DMS53 (cell line): Measurements from ENCODE around the gene C4B.
"Not testable (repeated sequence)": the region's sequence is repeated elsewhere in the genome, so short reads cannot be mapped to it uniquely, and the experiment has no call there.

Experiments
- DNase-seq: peaks from one replicate; lab custom pipeline; 2025; lab: John Stamatoyannopoulos, UW

The C4B gene

DNA sequence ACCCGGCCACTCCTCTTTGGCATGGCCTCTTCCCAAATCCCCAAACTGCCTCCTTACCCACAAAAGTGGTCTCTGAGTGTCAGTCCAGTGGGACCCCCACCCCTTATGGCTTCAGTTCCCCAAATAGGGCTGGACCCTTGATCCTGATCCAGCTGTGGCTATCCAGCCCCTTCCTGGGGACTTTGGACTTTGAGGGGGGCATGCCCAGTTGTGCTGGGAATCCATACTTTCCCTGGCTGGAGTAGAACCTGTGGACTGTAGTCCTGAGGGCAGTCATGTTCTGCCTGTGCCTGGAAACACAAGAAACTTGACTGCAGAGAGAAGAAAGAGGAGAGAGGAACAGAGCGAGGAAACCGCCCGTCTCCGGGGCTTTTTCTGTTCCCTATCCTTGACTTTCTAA is 22.5 kb downstream of the C4B start:
- not testable (repeated sequence) for DNase-seq

DNA sequence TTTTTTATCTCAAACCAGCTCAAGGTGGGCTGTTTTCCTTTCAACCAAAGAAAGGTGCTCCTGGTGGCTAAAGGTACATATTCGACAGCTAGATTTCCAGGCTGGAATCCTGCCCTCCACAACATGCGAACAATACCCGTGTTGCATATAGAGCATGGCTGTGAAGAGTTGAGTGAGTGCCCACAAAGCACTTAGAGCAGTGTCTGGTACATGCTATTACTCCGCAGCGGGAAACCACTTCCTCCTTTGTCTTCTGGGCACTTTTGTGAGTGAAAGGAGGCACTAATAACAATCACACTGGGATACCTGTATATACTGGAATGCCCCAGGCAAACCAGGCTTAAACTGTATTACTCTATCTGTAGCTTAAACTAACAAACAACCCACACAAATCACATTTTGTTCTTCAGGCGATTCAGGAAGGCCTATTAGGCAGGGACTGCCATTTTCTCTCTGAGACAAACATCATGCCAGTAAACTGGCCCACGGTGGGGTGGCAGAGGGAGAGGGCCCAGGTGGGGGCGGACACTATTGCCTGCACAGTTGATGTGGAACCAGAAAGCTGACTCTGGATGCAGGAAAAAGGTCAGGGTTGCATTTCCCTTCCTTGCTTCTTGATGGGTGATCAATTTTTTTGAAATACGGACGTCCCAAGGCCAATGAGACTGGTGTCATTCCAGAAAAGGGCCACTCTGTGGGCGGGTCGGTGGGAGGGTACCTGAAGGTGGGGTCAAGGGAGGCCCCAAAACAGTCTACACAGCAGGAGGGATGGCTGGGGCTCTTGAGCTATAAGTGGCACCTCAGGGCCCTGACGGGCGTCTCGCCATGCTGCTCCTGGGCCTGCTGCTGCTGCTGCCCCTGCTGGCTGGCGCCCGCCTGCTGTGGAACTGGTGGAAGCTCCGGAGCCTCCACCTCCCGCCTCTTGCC is 23.3 kb downstream of the C4B start, which contains the start of gene CYP21A2:
CYP21A2 (plus strand) TSS at position 818 of the 927 bp plus-strand sequence; CDS start at position 826, 8 bp downstream.
- not testable (repeated sequence) for DNase-seq

DNA sequence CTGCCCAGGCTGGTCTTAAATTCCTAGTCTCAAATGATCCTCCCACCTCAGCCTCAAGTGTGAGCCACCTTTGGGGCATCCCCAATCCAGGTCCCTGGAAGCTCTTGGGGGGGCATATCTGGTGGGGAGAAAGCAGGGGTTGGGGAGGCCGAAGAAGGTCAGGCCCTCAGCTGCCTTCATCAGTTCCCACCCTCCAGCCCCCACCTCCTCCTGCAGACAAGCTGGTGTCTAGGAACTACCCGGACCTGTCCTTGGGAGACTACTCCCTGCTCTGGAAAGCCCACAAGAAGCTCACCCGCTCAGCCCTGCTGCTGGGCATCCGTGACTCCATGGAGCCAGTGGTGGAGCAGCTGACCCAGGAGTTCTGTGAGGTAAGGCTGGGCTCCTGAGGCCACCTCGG is 24.3 kb downstream of the C4B start:
- DNase-seq: not testable (repeated sequence)

DNA sequence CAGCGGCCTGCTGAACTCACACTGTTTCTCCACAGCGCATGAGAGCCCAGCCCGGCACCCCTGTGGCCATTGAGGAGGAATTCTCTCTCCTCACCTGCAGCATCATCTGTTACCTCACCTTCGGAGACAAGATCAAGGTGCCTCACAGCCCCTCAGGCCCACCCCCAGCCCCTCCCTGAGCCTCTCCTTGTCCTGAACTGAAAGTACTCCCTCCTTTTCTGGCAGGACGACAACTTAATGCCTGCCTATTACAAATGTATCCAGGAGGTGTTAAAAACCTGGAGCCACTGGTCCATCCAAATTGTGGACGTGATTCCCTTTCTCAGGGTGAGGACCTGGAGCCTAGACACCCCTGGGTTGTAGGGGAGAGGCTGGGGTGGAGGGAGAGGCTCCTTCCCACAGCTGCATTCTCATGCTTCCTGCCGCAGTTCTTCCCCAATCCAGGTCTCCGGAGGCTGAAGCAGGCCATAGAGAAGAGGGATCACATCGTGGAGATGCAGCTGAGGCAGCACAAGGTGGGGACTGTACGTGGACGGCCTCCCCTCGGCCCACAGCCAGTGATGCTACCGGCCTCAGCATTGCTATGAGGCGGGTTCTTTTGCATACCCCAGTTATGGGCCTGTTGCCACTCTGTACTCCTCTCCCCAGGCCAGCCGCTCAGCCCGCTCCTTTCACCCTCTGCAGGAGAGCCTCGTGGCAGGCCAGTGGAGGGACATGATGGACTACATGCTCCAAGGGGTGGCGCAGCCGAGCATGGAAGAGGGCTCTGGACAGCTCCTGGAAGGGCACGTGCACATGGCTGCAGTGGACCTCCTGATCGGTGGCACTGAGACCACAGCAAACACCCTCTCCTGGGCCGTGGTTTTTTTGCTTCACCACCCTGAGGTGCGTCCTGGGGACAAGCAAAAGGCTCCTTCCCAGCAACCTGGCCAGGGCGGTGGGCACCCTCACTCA is 25.0 kb downstream of the C4B start:
- DNase-seq: not testable (repeated sequence)

DNA sequence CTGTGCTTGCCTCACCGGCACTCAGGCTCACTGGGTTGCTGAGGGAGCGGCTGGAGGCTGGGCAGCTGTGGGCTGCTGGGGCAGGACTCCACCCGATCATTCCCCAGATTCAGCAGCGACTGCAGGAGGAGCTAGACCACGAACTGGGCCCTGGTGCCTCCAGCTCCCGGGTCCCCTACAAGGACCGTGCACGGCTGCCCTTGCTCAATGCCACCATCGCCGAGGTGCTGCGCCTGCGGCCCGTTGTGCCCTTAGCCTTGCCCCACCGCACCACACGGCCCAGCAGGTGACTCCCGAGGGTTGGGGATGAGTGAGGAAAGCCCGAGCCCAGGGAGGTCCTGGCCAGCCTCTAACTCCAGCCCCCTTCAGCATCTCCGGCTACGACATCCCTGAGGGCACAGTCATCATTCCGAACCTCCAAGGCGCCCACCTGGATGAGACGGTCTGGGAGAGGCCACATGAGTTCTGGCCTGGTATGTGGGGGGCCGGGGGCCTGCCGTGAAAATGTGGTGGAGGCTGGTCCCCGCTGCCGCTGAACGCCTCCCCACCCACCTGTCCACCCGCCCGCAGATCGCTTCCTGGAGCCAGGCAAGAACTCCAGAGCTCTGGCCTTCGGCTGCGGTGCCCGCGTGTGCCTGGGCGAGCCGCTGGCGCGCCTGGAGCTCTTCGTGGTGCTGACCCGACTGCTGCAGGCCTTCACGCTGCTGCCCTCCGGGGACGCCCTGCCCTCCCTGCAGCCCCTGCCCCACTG is 25.9 kb downstream of the C4B start:
- not testable (repeated sequence) for DNase-seq

DNA sequence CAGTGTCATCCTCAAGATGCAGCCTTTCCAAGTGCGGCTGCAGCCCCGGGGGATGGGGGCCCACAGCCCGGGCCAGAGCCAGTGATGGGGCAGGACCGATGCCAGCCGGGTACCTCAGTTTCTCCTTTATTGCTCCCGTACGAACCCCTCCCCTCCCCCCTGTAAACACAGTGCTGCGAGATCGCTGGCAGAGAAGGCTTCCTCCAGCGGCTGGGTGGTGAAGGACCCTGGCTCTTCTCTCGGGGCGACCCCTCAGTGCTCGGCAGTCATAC is 26.4 kb downstream of the C4B start:
- not testable (repeated sequence) for DNase-seq

DNA sequence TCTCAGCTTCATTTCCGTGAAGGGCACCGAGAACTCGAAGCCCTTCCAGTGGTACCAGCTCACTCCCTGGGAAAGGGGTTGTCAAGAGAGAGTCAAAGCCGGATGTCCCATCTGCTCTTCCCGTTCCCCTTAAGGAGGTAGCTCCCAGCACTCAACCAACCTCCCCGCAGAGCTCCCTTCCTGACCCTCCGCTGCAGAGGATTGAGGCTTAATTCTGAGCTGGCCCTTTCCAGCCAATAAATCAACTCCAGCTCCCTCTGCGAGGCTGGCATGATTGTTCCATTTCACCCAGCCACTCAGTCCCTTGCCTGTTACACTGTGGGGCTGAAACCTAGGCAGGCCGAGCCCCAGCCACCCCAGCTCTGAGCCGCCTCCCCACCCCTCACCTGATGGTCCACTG is 26.8 kb downstream of the C4B start:
- DNase-seq: not testable (repeated sequence)

DNA sequence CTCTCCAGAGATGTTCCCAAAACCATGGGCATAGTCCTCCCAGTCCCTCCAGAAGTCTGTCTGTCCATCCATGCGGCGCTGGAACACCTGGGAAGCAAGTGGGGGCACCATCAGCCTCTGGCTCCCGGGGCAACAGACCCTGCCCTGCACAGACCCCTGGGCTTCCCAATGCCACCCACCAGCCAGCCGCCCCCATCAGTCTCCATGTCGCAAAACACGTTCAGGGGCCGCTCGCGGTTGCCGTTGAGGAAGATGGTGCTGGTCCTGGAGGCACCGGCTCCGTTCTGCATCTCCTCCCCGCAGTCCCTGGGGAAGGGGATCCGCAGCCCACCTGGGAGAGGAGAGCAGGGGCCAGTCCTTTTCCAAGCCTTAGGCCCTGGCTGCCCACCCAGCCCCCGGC is 27.7 kb downstream of the C4B start:
- DNase-seq: not testable (repeated sequence)

DNA sequence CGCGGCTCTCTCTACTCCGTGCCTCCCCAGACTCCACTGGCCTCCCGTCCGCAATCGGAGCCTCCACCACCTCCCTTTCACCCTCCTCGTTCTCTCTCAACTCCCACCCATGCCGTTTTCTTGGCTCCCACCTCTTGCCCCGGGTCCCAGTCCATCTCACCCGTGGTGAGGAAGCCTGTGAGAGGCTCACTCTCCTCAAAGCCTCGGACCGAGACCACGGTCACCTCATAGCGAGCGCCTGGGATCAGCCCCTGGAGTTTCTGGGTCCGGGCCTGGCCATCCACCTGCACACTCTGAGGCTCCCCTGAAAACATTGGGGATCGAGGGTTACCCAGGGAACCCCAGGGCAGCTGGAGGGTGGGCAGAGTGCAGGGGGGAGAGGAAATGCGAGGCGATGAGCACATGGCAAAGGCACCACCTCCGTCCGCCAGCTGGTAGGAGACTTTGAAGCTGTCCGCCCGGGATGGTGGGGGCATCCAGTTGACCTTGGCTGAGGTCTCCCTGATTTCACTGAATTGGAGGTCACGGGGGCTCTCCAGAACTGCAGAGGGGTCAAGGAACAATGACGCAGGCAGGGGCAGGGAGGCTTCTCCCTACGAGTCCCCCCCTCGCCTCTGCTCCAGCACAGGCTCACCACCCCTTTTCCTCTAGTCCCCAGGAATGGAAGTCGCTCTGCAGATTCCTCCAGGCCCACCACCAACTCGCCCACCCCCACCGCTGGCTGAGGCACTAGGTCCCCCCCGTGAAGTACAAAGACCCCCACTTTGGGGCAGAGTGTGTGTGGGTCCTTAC is 29.2 kb downstream of the C4B start:
- DNase-seq: not testable (repeated sequence)

DNA sequence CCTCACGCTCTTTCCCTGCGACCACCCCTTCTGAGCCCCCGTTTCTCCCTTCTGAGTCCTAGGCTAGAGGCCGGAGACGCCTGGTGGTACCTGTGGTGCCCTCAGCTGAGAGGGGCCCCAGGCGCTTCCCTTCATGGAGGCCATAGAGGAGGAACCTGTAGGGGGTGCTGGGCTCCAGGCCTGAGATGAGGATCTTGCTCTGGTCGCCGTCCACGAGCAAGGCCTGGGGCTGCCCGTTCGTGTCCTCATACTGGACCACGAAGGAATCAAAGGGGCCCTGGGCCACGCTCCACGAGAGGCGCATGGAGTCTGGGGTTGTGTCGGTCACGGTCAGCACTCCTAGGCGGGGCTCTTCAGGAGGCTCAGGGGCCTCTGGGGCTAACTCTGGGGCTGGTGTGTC is 30.3 kb downstream of the C4B start:
- not testable (repeated sequence) for DNase-seq

DNA sequence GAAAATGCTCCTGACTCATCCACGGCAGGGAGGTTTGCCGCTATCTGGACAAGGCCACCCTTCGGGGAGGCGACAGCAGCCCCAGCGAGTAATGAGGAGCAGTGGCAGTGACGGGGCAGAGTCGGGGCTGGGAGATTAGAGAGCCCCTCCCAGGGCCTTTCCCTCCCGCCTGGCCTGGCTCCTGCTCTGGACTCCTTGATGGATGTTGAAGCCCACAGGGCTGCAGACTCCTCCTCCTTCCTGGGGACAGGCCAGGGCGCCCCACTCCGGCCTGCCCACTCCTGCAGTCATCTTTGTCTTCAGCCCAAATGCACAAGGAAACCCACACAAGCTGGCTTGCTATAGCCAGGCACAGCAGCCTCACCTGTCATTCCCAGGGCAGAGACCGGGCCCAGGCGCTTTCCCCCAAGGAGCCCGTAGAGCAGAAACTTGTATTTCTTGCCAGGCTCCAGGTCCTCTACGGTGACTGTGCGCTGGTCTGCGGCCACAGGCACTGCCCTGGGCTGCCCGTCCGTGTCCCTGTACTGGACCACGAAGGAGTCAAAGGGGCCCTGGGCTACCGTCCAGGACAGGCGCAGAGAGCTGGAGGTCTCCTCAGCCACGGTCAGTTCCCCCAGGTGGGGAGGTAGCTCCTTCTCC is 31.3 kb downstream of the C4B start:
- no peak for DNase-seq

DNA sequence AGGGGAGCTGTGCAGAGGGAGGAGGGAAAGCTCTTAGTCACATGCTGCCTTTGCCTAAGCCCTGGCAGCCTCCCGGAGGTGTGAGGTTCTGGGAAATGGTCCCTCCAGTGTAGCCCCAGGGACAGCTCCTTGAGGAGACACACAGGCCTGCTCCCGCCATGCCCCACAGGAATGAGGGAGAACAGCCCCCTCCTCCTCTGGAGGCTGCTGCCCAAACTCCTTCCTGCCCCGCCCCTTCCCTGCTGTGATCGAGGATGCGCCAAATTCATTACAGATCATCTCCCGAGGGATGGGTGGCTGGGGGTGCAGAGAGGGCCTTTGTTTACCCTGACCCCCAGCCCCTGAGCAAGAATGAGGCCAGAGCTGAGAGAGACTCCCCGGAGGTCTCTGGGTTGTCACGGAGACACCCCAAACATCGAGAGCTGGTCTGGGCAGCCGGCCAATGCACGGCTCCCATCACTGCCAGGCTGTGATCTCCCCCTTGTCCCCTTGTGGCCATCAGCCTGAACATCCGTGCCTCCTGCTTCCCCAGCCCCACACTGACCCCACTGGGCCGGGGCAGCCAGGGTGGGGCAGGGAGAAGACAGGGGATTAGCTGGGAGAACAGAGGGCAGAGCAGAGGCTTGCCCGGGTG is 32.0 kb downstream of the C4B start:
- no peak for DNase-seq

DNA sequence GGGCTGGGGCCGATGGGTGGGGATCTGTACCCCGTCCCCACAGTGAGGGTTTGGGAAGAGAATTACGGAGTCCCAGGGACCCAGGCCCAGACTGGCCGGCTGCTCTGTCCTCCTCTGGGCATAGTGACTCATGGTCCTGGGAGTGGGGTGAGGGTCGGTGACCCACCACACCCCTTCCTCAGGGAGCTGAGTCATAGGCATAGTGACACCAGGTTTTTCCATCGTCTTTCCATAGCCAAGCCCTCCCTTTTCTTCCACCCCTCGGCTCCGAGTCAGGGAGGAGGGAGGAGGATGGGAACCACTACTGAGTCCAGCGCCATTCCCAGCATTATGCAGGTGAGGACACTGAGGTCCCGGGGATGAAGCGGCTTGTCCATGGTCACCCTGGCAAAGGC is 32.5 kb downstream of the C4B start:
- no peak for DNase-seq

DNA sequence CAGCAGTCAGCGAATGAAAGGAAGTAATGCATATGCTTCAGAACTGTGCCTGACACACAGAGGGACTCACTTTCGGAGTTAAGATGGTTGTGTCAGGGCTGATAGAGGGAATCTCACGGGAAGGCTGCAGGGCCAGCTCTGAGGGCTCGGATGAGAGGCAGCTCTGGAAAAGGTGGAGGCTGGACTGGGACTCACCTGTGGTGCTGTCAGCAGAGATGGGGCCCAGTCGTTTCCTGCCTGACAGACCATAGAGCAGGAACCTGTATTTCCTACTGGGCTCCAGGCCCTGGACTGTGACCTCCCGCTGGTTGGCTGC is 32.9 kb downstream of the C4B start:
- no peak for DNase-seq

DNA sequence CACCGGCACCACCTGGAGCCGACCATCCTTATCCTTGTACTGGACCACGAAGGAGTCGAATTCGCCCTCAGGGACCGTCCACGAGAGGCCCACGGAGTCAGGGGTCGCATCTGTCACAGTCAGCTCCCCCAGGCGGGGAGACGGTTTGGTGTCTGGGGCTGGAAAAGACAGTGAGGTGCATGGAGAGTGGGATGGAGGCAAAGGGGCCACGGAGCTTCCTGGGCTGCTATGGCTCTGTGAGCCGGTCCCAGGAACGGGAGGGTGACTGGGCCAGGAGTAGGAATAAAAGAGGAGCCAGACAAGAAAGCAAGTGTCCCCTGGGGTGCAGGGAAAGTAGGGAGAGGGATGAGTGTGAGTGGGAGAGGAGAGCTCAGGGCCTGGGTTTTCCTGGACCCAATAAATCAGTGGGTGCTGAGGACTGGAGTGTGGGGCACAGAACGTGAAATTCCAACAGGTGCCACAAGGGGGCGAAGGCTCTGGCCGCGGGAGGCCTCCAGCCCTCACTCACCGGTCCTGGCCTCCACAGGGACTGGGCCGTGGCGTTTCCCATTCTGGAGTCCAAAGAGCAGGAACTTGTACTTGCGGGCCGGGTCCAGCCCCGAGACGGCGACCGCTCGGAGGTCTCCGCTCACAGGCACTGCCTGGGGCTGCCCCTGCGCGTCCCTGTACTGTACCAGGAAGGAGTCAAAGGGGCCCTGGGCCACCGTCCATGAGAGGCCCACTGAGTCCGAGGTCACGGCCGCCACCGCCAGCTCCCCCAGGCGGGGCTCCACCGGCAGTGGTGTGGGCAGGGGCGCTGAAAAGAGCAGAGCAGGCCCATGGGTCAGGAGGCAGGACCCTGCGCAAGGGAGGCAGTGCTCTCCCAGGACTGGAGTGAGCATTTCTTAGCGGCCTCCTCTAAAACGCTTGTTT is 33.5 kb downstream of the C4B start:
- peak; percentile 79 for DNase-seq

DNA sequence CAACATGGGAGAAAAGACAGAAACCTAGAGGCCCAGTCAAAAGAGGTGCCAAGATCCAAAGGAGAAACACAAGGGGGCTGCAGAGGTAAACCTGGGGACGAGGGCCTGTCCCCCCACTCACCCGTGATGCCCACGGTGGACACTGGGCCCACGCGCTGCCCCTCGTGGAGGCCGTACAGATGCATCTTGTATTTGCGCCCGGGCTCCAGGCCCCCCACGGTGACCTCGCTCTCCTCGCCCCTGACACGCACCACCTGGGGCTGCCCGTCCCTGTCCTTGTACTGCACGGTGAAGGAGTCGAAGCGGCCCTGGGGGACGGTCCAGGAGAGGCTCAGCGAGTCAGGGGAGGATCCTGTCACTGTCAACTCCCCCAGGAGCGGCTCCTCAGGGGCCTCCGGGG is 34.6 kb downstream of the C4B start:
- DNase-seq: not testable (repeated sequence)

DNA sequence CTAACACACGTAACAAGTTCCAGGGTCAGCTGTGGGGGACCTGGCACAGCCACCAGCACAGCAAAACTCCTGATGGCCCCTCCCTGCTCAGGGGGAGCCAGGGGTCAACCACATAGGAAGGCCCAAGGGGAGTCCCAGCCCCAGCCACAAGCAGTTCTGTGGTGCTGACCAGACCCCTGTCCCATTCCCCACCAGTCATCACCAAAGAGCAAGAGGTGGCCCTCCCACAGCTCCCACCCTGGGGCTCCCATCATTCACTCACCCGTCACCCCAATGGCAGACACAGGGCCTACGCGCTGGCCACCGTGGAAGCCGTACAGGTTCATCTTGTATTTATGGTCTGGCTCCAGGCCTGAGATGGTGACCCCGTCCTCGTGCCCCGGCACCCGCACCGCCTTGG is 35.1 kb downstream of the C4B start:
- not testable (repeated sequence) for DNase-seq

DNA sequence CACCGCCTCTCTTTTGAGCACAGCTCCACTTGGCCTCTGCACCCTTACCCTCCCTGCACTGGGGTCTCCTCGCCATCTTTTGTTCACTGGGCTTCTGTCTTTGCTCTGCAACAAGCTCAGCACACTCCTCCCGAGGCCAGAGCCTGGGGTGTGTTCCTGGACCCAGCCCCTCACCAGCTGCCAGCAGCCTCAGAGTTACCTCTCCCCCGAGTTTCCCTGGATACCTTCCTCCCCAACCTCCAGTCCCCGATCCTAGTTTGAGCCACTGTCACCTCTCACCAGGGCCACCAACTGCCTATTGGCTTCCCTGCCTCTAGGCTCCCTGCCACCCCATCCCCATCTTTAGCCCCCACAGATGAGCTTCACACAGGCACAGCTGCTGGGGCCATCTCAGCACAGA is 36.0 kb downstream of the C4B start:
- DNase-seq: no peak

DNA sequence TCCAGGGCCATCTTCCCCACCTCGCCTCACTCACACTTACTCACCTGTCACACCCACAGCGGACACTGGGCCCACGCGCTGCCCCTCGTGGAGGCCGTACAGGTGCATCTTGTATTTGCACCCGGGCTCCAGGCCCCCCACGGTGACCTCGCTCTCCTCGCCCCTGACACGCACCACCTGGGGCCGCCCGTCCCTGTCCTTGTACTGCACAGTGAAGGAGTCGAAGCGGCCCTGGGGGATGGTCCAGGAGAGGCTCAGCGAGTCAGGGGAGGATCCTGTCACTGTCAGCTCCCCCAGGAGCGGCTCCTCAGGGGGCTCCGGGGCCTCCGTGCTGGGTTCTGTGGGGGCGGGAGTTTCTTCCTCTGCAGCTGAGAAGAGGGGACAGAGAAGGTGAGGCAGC is 38.0 kb downstream of the C4B start:
- DNase-seq: not testable (repeated sequence)
